ENCODE data around the gene MRM3.
"Not testable (repeated sequence)": the region's sequence is repeated elsewhere in the genome, so short reads cannot be mapped to it uniquely, and the experiment has no call there.

The MRM3 gene

GRCh38 chr17:796609-797008 lies 14.5 kb downstream of the MRM3 start:
- DNase-seq (ENCODE audit: low read depth), result no peak

GRCh38 chr17:797236-797840 lies 15.2 kb downstream of the MRM3 start:
- no peak for DNase-seq (ENCODE audit: low read depth)

GRCh38 chr17:798246-798645 lies 16.1 kb downstream of the MRM3 start:
- no peak for DNase-seq (ENCODE audit: low read depth)

GRCh38 chr17:799261-799660 lies 17.1 kb downstream of the MRM3 start:
- DNase-seq (ENCODE audit: low read depth), result no peak

GRCh38 chr17:800446-801242 lies 18.5 kb downstream of the MRM3 start:
- no peak for DNase-seq (ENCODE audit: low read depth)

GRCh38 chr17:801660-802059 lies 19.5 kb downstream of the MRM3 start:
- DNase-seq (ENCODE audit: low read depth), result peak; percentile 34

- no peak for DNase-seq (ENCODE audit: low read depth)
Observed at GRCh38 chr17:802481-802880, 20.3 kb downstream of the MRM3 start.

- no peak for DNase-seq (ENCODE audit: low read depth)
Observed at GRCh38 chr17:802901-803881, 21.0 kb downstream of the MRM3 start.

GRCh38 chr17:804541-805435 lies 22.6 kb downstream of the MRM3 start:
- no peak for DNase-seq (ENCODE audit: low read depth)

GRCh38 chr17:805886-806285 lies 23.7 kb downstream of the MRM3 start:
- not testable (repeated sequence) for DNase-seq (ENCODE audit: low read depth)

GRCh38 chr17:806346-806745 lies 24.2 kb downstream of the MRM3 start:
- no peak for DNase-seq (ENCODE audit: low read depth)

GRCh38 chr17:806781-807522 lies 24.8 kb downstream of the MRM3 start:
- no peak for DNase-seq (ENCODE audit: low read depth)

- no peak for DNase-seq (ENCODE audit: low read depth)
Observed at GRCh38 chr17:807523-808294, 25.6 kb downstream of the MRM3 start.

GRCh38 chr17:811051-811784 lies 29.1 kb downstream of the MRM3 start:
- no peak for DNase-seq (ENCODE audit: low read depth)

- no peak for DNase-seq (ENCODE audit: low read depth)
Observed at GRCh38 chr17:812638-813204, 30.6 kb downstream of the MRM3 start.

GRCh38 chr17:814371-814770 lies 32.2 kb downstream of the MRM3 start:
- no peak for DNase-seq (ENCODE audit: low read depth)

- no peak for DNase-seq (ENCODE audit: low read depth)
Observed at GRCh38 chr17:819251-819650, 37.1 kb downstream of the MRM3 start.

GRCh38 chr17:823501-823902 lies 41.3 kb downstream of the MRM3 start:
- no peak for DNase-seq (ENCODE audit: low read depth)

GRCh38 chr17:824378-824777 lies 42.2 kb downstream of the MRM3 start:
- no peak for DNase-seq (ENCODE audit: low read depth)

Data from EH (cell line).